NCI-H1436 treated with DMSO at 0.1 percent for 48 hours (cell line): Measurements from ENCODE around the gene RFX1.

ENCODE experiments used
- DNase-seq: peaks from one replicate; lab custom pipeline; 2025; lab: John Stamatoyannopoulos, UW

RFX1 gene

GRCh38 chr19:13995878-13996765, 10.0 kb downstream of the RFX1 start:
- DNase-seq, result no peak

- DNase-seq, result no peak
Observed at GRCh38 chr19:13995017-13995728, 10.9 kb downstream of the RFX1 start.

- no peak for DNase-seq
Observed at GRCh38 chr19:13993590-13994300, 12.4 kb downstream of the RFX1 start.

GRCh38 chr19:13992025-13992424, 14.1 kb downstream of the RFX1 start:
- no peak for DNase-seq

- DNase-seq, result no peak
Observed at GRCh38 chr19:13990085-13990484, 16.0 kb downstream of the RFX1 start.

GRCh38 chr19:13989487-13989886, 16.6 kb downstream of the RFX1 start:
- no peak for DNase-seq

GRCh38 chr19:13987101-13987890, 18.8 kb downstream of the RFX1 start:
- no peak for DNase-seq

GRCh38 chr19:13986348-13986904, 19.7 kb downstream of the RFX1 start:
- peak; percentile 31 for DNase-seq

- peak; percentile 27 for DNase-seq
Observed at GRCh38 chr19:13985771-13986347, 20.3 kb downstream of the RFX1 start.

- no peak for DNase-seq
Observed at GRCh38 chr19:13984875-13985741, 21.0 kb downstream of the RFX1 start.

GRCh38 chr19:13984186-13984585, 21.9 kb downstream of the RFX1 start:
- DNase-seq, result no peak

- no peak for DNase-seq
Observed at GRCh38 chr19:13983213-13983889, 22.8 kb downstream of the RFX1 start.

GRCh38 chr19:13982773-13983172, 23.3 kb downstream of the RFX1 start:
- no peak for DNase-seq

- DNase-seq, result no peak
Observed at GRCh38 chr19:13981988-13982501, 24.1 kb downstream of the RFX1 start.

- DNase-seq, result no peak
Observed at GRCh38 chr19:13981467-13981866, 24.7 kb downstream of the RFX1 start.

- no peak for DNase-seq
Observed at GRCh38 chr19:13981021-13981420, 25.1 kb downstream of the RFX1 start.

GRCh38 chr19:13980340-13980739, 25.8 kb downstream of the RFX1 start:
- no peak for DNase-seq

GRCh38 chr19:13979686-13980085, 26.4 kb downstream of the RFX1 start:
- DNase-seq, result no peak

GRCh38 chr19:13979244-13979615, 26.9 kb downstream of the RFX1 start:
- no peak for DNase-seq
